ENCODE data around the gene BZW1. TPM values are rescaled to one million over a fixed set of nuclear protein-coding genes. Genes with fewer than 3 reads are reported as not detected.

Gene BZW1
- total RNA-seq, 2 donors from 2014 or later, result 201 to 252 TPM

- Histone ChIP-seq H3K9me3 (no peaks in the 10 kb centered on the region), H3K4me3 (peak within 1 kb of the TSS; percentile 79), H3K27ac (peak within 1 kb of the TSS; percentile 97 to 100), H3K4me1 (ENCODE audit: control insufficient read depth in 1 of 2, low read depth in 2 of 2) (peaks cover 19 to 38% of the 10 kb centered on the region in 2 donors), H3K36me3 (peaks cover 2% of the 10 kb centered on the region), H3K27me3 (replicated peaks; ENCODE audit: insufficient read depth) (no peaks in the 10 kb centered on the region)
- DNase-seq (ENCODE audit: low spot score) (peak; percentile 86), ATAC-seq (ENCODE audit: insufficient number of reproducible peaks, low FRiP score, low read depth) (peak; percentile 78)
- no peak for TF ChIP-seq CTCF (IDR thresholded peaks at IDR 0.05)
Measured at GRCh38 chr2:200864176-200865034, 52.7 kb downstream of the BZW1 start, which contains the start of gene CLK1. Gene CLK1 (minus strand): TSS chr2:200864658. CDS start chr2:200861862, 2,796 bp downstream.

- Histone ChIP-seq H3K27ac (no peak overlapping the region), H3K36me3 (no peaks in the 10 kb centered on the region), H3K4me1 (ENCODE audit: control insufficient read depth in 1 of 2, low read depth in 2 of 2) (peaks cover 4 to 24% of the 10 kb centered on the region in 2 donors), H3K27me3 (replicated peaks; ENCODE audit: insufficient read depth) (no peaks in the 10 kb centered on the region), H3K4me3 (no peak overlapping the region), H3K9me3 (no peaks in the 10 kb centered on the region)
- ATAC-seq (ENCODE audit: insufficient number of reproducible peaks, low FRiP score, low read depth) (no peak), DNase-seq (ENCODE audit: low spot score) (no peak)
- TF ChIP-seq CTCF (IDR thresholded peaks at IDR 0.05), result no peak
Measured at GRCh38 chr2:200869014-200869413, 57.3 kb downstream of the BZW1 start.

GRCh38 chr2:200871151-200871550 lies 59.4 kb downstream of the BZW1 start:
- Histone ChIP-seq H3K27me3 (replicated peaks; ENCODE audit: insufficient read depth) (no peaks in the 10 kb centered on the region), H3K9me3 (no peaks in the 10 kb centered on the region), H3K4me3 (no peak overlapping the region), H3K4me1 (ENCODE audit: control insufficient read depth in 1 of 2, low read depth in 2 of 2) (peaks cover 0 to 18% of the 10 kb centered on the region in 2 donors), H3K27ac (no peak overlapping the region), H3K36me3 (peaks cover 9% of the 10 kb centered on the region)
- TF ChIP-seq CTCF (IDR thresholded peaks at IDR 0.05), result no peak
- ATAC-seq (ENCODE audit: insufficient number of reproducible peaks, low FRiP score, low read depth), result no peak
- no peak for DNase-seq (ENCODE audit: low spot score)

- Histone ChIP-seq H3K36me3 (peaks cover 12% of the 10 kb centered on the region), H3K4me3 (no peak overlapping the region), H3K4me1 (ENCODE audit: control insufficient read depth in 1 of 2, low read depth in 2 of 2) (no peaks in the 10 kb centered on the region), H3K27ac (no peak overlapping the region), H3K9me3 (no peaks in the 10 kb centered on the region), H3K27me3 (replicated peaks; ENCODE audit: insufficient read depth) (no peaks in the 10 kb centered on the region)
- ATAC-seq (ENCODE audit: insufficient number of reproducible peaks, low FRiP score, low read depth) (no peak), DNase-seq (ENCODE audit: low spot score) (no peak)
- TF ChIP-seq CTCF (IDR thresholded peaks at IDR 0.05), result no peak
Measured at GRCh38 chr2:200873560-200873959, 61.9 kb downstream of the BZW1 start.

Other genes with a start within 250 kb of the BZW1 start
- gene AOX1, start 225.9 kb upstream of the BZW1 start, total RNA-seq, result 10 to 100 TPM; 56.1 to 69.9 TPM
- gene CLK1, start 52.7 kb downstream of the BZW1 start, total RNA-seq, result 100 to 1,000 TPM in 1 of 2 donors, 10 to 100 TPM in 1; 99.5 to 194 TPM
- 10 to 100 TPM in 1 of 2 donors, 1 to 10 TPM in 1; 8.4 to 25.5 TPM for gene PPIL3, start 77.2 kb downstream of the BZW1 start, total RNA-seq
- gene NIF3L1, start 77.5 kb downstream of the BZW1 start, total RNA-seq, result 10 to 100 TPM; 11.9 to 15.9 TPM
- gene ORC2, start 151.8 kb downstream of the BZW1 start, total RNA-seq, result 10 to 100 TPM; 16.4 to 20.0 TPM